ENCODE data around the gene KCNAB1. TPM values are rescaled to one million over a fixed set of nuclear protein-coding genes. Genes with fewer than 3 reads are reported as not detected.

The KCNAB1 gene
- total RNA-seq, 2 donors from 2014 or later = 0.07 to 0.74 TPM

- no peak for TF ChIP-seq CTCF (IDR thresholded peaks at IDR 0.05)
Observed at GRCh38 chr3:156246961-156247725, 126.8 kb downstream of the KCNAB1 start.

GRCh38 chr3:156250550-156250949, 130.2 kb downstream of the KCNAB1 start:
- intact Hi-C loops (cut with DNase I) = no loop called here
- Histone ChIP-seq H3K9me3 (no peaks in the 10 kb centered on the region), H3K27ac (no peak overlapping the region), H3K4me1 (no peaks in the 10 kb centered on the region), H3K27me3 (no peaks in the 10 kb centered on the region), H3K9ac (ENCODE audit: low read depth in 2 of 2, low read length in 2 of 2) (no peak overlapping the region), H3K36me3 (no peaks in the 10 kb centered on the region), H3K4me3 (no peak overlapping the region)
- no peak for DNase-seq
- no peak for TF ChIP-seq CTCF (IDR thresholded peaks at IDR 0.05)

More at GRCh38 chr3:156246961-156247725, 126.8 kb downstream of the KCNAB1 start:
- no peaks in the 10 kb centered on the region for H3K36me3 ChIP-seq
- no peaks in the 10 kb centered on the region for H3K4me1 ChIP-seq
- intact Hi-C loops (cut with DNase I) = no loop called here
- no peak for DNase-seq
- H3K27ac ChIP-seq = no peak overlapping the region
- H3K9me3 ChIP-seq = no peaks in the 10 kb centered on the region
- H3K4me3 ChIP-seq = no peak overlapping the region
- H3K27me3 ChIP-seq = no peaks in the 10 kb centered on the region
- no peak overlapping the region for H3K9ac ChIP-seq (ENCODE audit: low read depth in 2 of 2, low read length in 2 of 2)

- intact Hi-C loops (cut with DNase I) = no loop called here
- Histone ChIP-seq H3K27me3 (no peaks in the 10 kb centered on the region), H3K4me3 (no peak overlapping the region), H3K9me3 (no peaks in the 10 kb centered on the region), H3K4me1 (no peaks in the 10 kb centered on the region), H3K27ac (no peak overlapping the region), H3K36me3 (no peaks in the 10 kb centered on the region), H3K9ac (ENCODE audit: low read depth in 2 of 2, low read length in 2 of 2) (no peak overlapping the region)
- no peak for TF ChIP-seq CTCF (IDR thresholded peaks at IDR 0.05)
- DNase-seq = no peak
Observed at GRCh38 chr3:156251424-156251823, 131.0 kb downstream of the KCNAB1 start.

GRCh38 chr3:156252656-156253055, 132.3 kb downstream of the KCNAB1 start:
- Histone ChIP-seq H3K4me1 (no peaks in the 10 kb centered on the region), H3K36me3 (no peaks in the 10 kb centered on the region), H3K4me3 (no peak overlapping the region), H3K9ac (ENCODE audit: low read depth in 2 of 2, low read length in 2 of 2) (no peak overlapping the region), H3K27ac (no peak overlapping the region), H3K9me3 (no peaks in the 10 kb centered on the region), H3K27me3 (no peaks in the 10 kb centered on the region)
- no peak for TF ChIP-seq CTCF (IDR thresholded peaks at IDR 0.05)
- intact Hi-C loops (cut with DNase I) = no loop called here
- no peak for DNase-seq

- Histone ChIP-seq H3K27ac (no peak overlapping the region), H3K27me3 (no peaks in the 10 kb centered on the region), H3K4me3 (no peak overlapping the region), H3K36me3 (no peaks in the 10 kb centered on the region), H3K9ac (ENCODE audit: low read depth in 2 of 2, low read length in 2 of 2) (no peak overlapping the region), H3K4me1 (no peaks in the 10 kb centered on the region), H3K9me3 (no peaks in the 10 kb centered on the region)
- intact Hi-C loops (cut with DNase I) = no loop called here
- no peak for DNase-seq
- no peak for TF ChIP-seq CTCF (IDR thresholded peaks at IDR 0.05)
Observed at GRCh38 chr3:156253150-156253549, 132.8 kb downstream of the KCNAB1 start.

All from colonic mucosa (tissue), 4 donors.